ENCODE measurements around the gene TGFBR1.

DNA sequence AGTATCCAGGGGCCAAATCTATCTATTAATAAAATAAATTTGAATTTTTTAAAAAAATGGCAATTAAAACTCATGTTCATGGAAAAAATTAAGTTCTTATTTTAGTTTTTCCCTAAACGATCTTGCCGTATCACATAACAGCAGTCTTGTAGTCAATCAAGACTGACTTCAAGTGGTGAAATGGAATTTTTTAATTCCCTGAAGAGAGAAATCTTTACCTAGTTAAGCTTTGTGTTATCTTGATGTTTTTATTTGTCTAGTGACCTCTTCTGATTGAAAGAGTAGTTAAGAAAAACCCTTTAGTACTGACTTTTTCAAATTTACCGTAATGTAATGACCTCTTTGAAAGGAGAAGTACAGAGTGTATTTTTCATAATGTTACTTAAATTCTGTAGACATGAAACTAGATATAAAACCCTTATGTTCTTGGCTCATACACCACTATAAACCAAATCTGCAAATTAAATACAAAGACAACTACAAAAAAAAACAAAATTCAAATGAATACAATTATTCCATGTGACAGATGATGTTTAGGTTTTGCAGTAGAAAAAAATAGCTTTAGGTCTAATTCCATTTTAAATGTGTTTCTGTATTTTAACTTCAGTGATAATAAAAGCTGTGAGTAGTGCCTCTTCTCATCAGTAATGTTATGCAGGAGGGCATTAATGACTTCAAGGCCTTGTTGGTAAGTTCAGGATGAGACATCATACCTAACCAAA lies 19.8 kb downstream of the TGFBR1 start:
- TF ChIP-seq CTCF (IDR thresholded peaks at IDR 0.05): no peak
- no peak for TF ChIP-seq EP300 (IDR thresholded peaks at IDR 0.05)
- no peak for TF ChIP-seq POLR2A (IDR thresholded peaks at IDR 0.05)
